Liver (tissue), 3 donors: ENCODE measurements around the gene UBA1.

ENCODE experiments used
- ATF3 ChIP-seq: IDR thresholded peaks from 2 replicates; pipeline ENCODE4 v1.6.1; 2016; ENCODE audit warnings: antibody characterized with exemption
- CTCF ChIP-seq: fragments of 150-350 bp; IDR thresholded peaks from 2 replicates; pipeline ENCODE4 v1.5.1; 2017; ENCODE audit warnings: improper control_type of control experiment, low read depth, low read length; ENCODE audit not compliant: missing input control
- FOXA2 ChIP-seq: IDR thresholded peaks from 2 replicates; pipeline ENCODE4 v1.6.1; 2016; ENCODE audit warnings: antibody characterized with exemption
- GABPA ChIP-seq, 2 donors: IDR thresholded peaks in 1 of 2; conservative IDR thresholded peaks in 1 of 2; 2 replicates each; pipeline ENCODE4 v1.6.1; 2016; ENCODE audit warnings: antibody characterized with exemption in 2 of 2, mild to moderate bottlenecking in 1 of 2, moderate library complexity in 1 of 2
- MAX ChIP-seq: IDR thresholded peaks from 2 replicates; pipeline ENCODE4 v1.6.1; 2016; ENCODE audit warnings: antibody characterized with exemption
- RAD21 ChIP-seq, 2 donors: IDR thresholded peaks; 2 replicates each; pipeline ENCODE4 v1.6.1; 2016; ENCODE audit warnings: antibody characterized with exemption in 2 of 2, mild to moderate bottlenecking in 2 of 2
- REST ChIP-seq: IDR thresholded peaks from 2 replicates; pipeline ENCODE4 v1.6.1; 2016; ENCODE audit warnings: antibody characterized with exemption, mild to moderate bottlenecking
- SP1 ChIP-seq: IDR thresholded peaks from 2 replicates; pipeline ENCODE4 v1.6.1; 2018; ENCODE audit warnings: antibody characterized with exemption, mild to moderate bottlenecking
- TAF1 ChIP-seq: conservative IDR thresholded peaks from 2 replicates; pipeline ENCODE4 v1.6.1; 2016; ENCODE audit warnings: antibody characterized with exemption, mild to moderate bottlenecking
- donor health status: healthy.
- donor health status: healthy.

GRCh38 chrX:47191806-47192401 is 1.7 kb upstream of the UBA1 start:
- no peak for TF ChIP-seq TAF1
- no peak for TF ChIP-seq CTCF
- TF ChIP-seq GABPA (IDR thresholded peaks at IDR 0.05 in 1 of 2, conservative IDR thresholded peaks at IDR 0.05 in 1 of 2): no peak
- no peak for TF ChIP-seq MAX
- no peak for TF ChIP-seq ATF3
- no peak for TF ChIP-seq FOXA2
- TF ChIP-seq SP1: no peak
- TF ChIP-seq REST: no peak
- TF ChIP-seq RAD21 (IDR thresholded peaks at IDR 0.05): no peak
